IPS-15b (cell line): Measurements from ENCODE around the gene JUP.

Experiments used
- H3K27me3 ChIP-seq: one replicate; pipeline ENCODE4 v1.6.1; 2013; ENCODE audit warnings: low read length; ENCODE audit not compliant: control insufficient read depth, insufficient read depth
- H3K36me3 ChIP-seq: one replicate; pipeline ENCODE4 v1.6.1; 2013; ENCODE audit warnings: low read length; ENCODE audit not compliant: control insufficient read depth, insufficient read depth
- H3K4me1 ChIP-seq: one replicate; pipeline ENCODE4 v1.6.1; 2013; ENCODE audit warnings: mild to moderate bottlenecking, low read length; ENCODE audit not compliant: control insufficient read depth, insufficient read depth
- H3K4me3 ChIP-seq: one replicate; pipeline ENCODE4 v1.5.1; 2013; ENCODE audit warnings: low read depth, low read length
- H3K9ac ChIP-seq: one replicate; pipeline ENCODE4 v1.6.1; 2013; ENCODE audit warnings: low read depth, mild to moderate bottlenecking, low read length
- H3K9me3 ChIP-seq: one replicate; pipeline ENCODE4 v1.6.1; 2013; ENCODE audit warnings: mild to moderate bottlenecking, low read length; ENCODE audit not compliant: control insufficient read depth, insufficient read depth

Gene JUP

DNA sequence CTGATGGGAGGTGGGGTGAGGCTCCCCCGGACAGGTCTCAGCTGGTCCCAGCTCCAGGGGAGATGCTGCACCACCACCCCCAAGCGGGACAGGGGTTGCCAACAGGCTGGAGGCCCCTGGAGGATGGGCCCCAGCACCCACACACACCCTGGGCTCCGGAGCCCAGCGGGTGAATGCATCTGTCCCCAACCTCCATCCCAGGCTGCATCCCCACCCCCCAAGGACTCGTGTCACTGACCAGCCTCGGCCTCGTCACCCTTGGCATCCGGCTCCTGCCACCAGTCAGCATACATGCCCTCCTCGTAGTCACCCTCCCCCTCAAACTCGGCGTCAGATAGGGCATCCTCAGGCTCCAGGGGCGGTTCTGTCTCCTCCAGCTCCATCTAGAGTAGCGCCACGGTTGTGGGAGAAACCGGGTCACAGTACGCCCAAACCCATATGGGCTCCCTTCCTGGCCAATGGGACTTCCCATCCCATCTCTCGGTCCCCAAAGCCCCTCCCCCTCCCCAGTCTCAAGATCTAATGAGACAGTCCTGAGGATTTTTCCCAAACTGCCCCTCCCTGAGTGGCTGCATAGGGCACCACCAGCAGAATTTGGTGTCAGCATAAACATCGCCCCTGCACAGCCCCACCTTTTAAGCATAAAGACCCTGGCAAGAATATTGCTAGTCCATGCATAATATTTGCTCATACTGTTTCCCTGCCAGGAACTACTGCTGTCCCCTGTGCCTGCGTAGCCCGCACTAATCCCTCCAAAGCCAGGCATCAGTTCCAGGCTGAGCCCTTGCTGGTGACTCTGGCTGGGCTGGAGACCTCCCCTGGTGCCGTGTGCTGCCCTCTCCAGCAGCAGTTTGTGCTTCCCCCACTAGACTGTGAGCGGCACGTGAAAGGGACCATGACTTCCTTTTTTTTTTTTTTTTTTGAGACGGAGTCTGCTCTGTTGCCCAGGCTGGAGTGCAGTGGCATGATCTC lies 16.8 kb upstream of the JUP start:
- Histone ChIP-seq H3K4me3 (no peak overlapping the region), H3K9me3 (no peaks in the 10 kb centered on the region), H3K27me3 (no peaks in the 10 kb centered on the region), H3K9ac (no peak overlapping the region), H3K36me3 (no peaks in the 10 kb centered on the region), H3K4me1 (peaks cover 6% of the 10 kb centered on the region)

DNA sequence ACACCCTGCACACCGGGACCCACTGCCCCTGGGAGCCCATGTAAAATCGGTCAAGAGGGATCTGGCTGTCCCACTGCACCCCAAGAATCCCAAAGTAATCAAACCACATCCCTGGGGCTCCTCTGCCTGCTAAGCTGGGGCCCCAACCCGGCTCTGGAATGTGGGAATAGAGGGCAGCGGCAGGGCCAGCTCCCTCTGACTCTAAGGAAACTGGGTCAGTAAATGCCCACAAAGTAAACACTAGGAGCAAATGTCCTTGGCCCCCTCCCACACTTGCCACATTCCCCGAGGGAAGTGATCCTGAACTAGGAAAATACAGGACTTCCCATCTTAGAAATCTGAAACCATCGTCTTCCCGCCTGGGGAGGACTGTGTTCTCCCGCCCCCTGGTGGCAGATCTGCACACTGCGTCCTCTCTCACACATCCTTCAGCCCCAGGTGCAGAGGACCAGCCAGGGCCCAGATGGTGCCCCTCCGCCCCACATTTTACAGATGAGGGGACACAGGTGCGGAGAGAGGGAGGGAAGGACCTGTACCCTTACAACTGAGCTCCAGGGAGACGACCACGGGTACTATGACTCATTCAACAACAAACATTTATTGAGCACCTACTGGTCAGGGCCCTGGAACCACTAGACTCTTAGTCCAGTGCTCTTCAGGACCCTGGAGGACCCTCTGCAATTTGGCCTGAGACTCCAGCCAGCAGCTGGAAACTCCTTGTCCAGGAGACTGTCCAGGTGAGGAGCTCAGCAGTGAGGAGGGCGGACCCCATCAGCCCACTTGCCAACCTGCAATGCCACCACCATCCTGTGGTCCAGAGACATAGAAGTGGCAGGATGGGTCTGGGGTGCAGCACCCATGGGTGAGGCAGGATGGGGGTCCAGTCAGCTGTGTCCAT lies 15.1 kb upstream of the JUP start:
- Histone ChIP-seq H3K4me3 (peak overlapping the region; percentile 45), H3K9ac (no peak overlapping the region), H3K9me3 (no peaks in the 10 kb centered on the region), H3K36me3 (no peaks in the 10 kb centered on the region), H3K27me3 (no peaks in the 10 kb centered on the region), H3K4me1 (peaks cover 6% of the 10 kb centered on the region)

DNA sequence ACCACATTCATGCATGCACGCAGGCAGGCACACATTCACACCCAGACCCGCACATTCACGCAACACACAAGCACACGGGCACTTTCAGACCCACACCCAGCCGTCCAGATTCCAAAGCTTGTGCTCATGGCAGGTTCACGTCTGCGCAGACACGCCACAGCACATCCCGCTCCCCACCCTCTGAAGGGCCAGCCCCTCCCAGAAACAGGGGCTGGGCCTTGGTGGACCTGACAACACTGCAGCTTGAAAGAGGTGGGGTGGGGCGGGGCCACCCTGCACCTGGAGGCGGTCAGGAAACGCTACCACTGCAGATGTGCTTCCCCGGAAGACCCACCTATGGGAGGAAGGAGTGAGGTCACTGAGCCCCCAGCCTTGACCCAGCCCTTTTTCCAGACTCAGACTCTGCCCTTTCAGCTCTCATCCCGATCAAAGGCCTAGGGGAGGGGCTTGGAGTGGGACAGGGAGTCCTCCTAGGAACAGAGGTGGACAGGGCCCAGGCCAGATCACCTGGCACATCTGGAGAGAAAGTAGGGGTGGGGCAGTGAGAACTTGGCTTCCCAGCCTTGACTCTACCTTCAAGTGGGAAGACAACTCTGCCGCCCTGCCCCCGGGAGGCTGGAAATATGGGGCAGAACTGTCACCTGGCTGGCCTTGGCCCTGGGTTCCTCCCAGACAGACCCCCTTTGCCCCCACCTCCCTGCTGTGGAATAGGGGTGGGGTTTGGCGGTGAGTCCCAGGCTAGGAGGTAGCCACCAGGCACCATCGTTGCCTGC lies 14.3 kb upstream of the JUP start:
- Histone ChIP-seq H3K4me1 (peaks cover 6% of the 10 kb centered on the region), H3K4me3 (peak overlapping the region; percentile 45), H3K9ac (no peak overlapping the region), H3K36me3 (no peaks in the 10 kb centered on the region), H3K27me3 (peaks cover 8% of the 10 kb centered on the region), H3K9me3 (no peaks in the 10 kb centered on the region)

DNA sequence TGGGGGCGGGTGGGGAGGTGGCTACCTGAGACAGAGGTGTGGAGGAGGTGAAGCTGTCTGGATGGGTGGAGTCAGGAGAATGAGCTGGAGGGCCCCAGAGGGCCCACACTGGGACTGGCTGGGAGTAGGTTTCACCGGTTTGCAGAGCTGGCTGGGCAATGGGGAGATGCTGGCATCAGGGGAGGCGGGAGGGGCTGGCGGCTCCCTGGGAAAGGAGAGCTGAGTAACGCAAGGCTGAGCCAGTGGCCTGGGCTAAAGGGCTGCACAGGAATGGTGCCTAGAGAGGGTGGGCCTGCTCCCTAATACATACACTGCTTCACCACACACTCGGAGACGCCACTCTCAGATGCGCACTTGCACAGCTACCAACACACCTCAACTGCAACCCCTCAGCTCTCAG lies 12.9 kb upstream of the JUP start:
- H3K4me1 ChIP-seq, result peaks cover 8% of the 10 kb centered on the region
- H3K4me3 ChIP-seq, result no peak overlapping the region
- H3K27me3 ChIP-seq, result peaks cover 19% of the 10 kb centered on the region
- H3K9me3 ChIP-seq, result no peaks in the 10 kb centered on the region
- no peak overlapping the region for H3K9ac ChIP-seq
- no peaks in the 10 kb centered on the region for H3K36me3 ChIP-seq

DNA sequence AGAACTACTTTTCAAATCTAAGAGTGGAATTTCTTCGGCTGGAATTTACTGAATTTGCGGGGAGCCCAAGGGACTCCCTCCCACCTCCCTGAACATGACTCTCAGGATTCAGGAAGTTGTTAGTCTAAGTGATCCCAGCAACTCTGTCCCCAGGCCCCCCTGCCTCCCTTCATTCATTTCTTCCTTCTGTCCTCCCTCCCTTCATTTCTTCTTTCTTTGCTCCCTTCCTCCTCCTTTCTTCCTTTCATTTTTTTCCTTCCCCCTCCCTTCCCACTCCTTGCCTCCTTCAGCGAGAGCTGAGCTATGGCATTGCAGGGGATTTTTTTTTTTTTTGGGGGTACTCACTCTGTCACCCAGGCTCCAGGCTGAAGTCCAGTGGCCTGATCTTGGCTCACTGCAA lies 10.9 kb upstream of the JUP start:
- H3K27me3 ChIP-seq, result peaks cover 30% of the 10 kb centered on the region
- no peak overlapping the region for H3K9ac ChIP-seq
- H3K4me1 ChIP-seq, result peaks cover 11% of the 10 kb centered on the region
- no peaks in the 10 kb centered on the region for H3K9me3 ChIP-seq
- no peak overlapping the region for H3K4me3 ChIP-seq
- H3K36me3 ChIP-seq, result no peaks in the 10 kb centered on the region

DNA sequence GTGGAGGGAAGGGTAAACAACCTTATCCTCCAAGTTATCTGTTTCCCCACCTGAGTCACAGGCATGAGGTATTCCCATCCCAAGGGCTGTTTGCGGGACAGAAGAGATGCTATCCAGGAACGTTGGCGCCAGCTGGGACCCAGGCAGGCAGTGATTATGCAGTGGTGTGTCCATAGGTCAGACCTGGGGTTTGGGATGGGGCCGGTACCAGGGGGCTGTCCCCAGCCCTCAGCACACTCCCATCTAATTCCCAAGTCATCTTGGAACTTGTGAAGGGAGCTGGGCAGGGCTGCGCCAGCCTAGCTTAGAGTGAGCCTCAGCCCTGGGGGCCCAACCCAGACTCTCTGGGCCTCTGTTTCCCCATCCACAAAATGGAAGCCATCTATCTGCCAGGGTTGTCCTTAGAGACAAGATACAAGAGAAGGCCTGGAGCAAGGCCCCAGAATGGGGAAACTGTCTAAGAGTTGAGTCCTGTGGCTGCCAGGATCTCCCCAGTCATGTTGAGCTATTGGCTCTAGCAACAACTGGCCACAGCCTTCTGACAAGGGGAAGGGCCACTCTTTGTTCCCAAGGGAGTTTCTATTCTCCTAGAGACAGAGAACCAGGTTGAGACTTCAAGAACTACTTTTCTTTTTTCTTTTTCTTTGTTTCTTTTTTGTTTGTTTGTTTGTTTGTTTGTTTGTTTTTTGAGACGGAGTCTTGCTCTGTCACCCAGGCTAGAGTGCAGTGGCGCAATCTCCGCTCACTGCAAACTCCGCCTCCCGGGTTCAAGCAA lies 9.8 kb upstream of the JUP start:
- Histone ChIP-seq H3K4me1 (peaks cover 11% of the 10 kb centered on the region), H3K36me3 (no peaks in the 10 kb centered on the region), H3K4me3 (no peak overlapping the region), H3K27me3 (peaks cover 38% of the 10 kb centered on the region), H3K9ac (no peak overlapping the region), H3K9me3 (no peaks in the 10 kb centered on the region)

DNA sequence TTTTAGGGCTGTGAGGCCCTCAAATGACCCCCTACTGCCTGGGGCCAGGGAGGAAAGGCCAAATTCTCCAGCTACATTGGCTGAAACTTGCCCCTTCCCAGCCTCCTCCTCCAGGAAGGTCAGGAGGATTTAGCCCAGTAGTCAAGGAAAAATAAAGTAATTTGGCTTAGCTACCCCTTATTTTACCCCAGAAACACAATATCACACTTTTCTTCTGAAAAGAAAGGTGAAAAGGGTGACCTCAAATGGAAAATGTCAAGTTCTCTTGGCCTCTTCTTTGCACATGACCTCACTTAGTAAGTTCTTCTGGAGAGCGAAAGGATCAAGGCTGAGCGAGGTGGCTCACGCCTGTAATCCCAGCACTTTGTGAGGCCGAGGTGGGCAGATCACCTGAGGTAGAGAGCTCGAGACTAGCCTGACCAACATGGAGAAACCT lies 8.0 kb upstream of the JUP start:
- Histone ChIP-seq H3K27me3 (peaks cover 41% of the 10 kb centered on the region), H3K36me3 (no peaks in the 10 kb centered on the region), H3K4me3 (no peak overlapping the region), H3K9ac (no peak overlapping the region), H3K4me1 (peaks cover 8% of the 10 kb centered on the region), H3K9me3 (no peaks in the 10 kb centered on the region)

DNA sequence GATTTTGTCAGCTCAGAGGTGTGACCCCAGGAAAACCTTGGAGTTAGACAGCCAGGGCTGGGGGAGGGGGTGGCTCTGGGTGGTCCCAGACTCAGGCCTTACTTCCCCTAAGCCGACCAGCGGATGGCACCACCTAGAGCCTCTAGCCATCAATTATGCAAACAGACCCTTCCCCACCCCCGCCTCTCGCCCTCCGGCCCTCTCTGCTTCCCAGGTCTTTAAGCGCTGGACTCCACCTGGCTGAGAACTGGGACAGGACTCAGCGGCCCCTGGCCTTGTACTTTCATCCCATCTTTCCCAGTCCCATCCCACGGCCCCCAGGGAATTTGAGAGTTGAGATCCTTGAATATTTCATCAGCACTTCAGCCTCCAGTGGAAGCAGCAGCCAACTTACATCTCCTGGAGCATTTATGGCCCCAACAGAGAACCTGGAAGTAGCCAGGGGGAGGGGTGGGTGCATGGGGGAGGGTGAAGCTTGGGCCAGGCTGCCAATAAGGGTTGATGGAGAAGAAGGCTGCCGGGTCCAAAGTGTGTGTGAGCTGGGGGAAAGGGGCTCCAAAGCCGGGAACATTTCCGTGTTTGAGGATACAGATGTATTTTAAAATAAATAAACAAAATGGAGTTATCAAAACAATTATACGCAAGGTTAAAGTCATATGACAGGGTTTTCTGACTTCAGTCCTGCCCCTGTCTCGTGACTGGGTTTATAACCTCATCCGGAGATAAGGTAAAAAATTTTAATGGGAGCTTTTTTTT lies 7.5 kb upstream of the JUP start:
- no peak overlapping the region for H3K4me3 ChIP-seq
- H3K36me3 ChIP-seq, result no peaks in the 10 kb centered on the region
- H3K27me3 ChIP-seq, result peaks cover 46% of the 10 kb centered on the region
- no peak overlapping the region for H3K9ac ChIP-seq
- peaks cover 8% of the 10 kb centered on the region for H3K4me1 ChIP-seq
- H3K9me3 ChIP-seq, result no peaks in the 10 kb centered on the region

DNA sequence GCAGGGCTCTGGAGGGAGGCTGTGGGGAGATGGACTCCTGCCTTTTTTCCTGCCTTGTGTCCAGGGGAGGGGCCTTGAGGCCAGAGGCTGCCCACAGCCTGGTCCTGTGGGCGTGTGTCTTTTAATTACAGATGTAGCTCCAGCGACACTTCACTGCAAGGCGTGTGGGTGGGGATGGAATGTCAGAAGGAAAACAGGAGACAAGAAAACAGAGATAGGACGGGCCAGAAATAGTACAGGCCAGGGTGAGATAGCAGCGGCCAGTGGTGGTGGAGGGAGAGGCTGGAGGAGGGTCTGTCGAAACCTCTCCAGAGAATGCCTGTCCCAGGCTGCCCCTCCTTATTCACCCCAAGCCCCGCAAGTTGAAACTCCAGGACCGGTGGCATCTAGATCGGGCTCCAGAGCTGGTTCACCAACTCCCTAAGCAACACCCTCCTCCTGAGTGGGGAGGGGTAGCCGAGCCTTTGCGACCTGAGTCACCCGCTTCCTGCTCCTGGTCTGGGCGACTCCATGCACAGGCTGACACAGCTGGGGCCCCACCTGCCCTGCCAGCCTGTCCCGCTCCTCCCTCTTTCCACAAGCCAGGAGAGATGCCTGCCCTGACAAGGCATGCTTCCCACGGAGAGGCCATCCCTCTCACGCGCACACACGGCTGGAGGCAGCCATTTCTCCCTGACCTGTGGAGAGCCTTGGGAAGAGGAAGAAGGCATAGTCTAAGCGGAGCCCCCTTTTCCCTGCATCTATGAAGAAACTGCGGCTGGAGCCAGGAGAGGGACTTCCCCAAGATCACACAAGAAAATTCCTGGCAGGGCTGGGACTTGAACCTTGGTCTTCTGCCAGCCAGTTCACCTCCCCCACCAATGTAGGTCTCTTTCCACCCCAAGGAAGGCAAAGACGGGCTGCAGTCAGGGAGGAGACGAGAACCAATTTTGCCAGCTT lies 6.6 kb upstream of the JUP start:
- peak overlapping the region; percentile 43 for H3K4me3 ChIP-seq

More for the DNA sequence above, 6.6 kb upstream of the JUP start:
- peaks cover 8% of the 10 kb centered on the region for H3K4me1 ChIP-seq
- no peaks in the 10 kb centered on the region for H3K9me3 ChIP-seq
- no peaks in the 10 kb centered on the region for H3K36me3 ChIP-seq
- H3K27me3 ChIP-seq, result peaks cover 48% of the 10 kb centered on the region
- H3K9ac ChIP-seq, result no peak overlapping the region
